ENCODE data around the gene ENDOV.

ENDOV gene

GRCh38 chr17:80432350-80432955, 17.5 kb downstream of the ENDOV start:
- no peak overlapping the region for H3K9ac ChIP-seq (ENCODE audit: low read depth, low read length)
- TF ChIP-seq EZH2 (IDR thresholded peaks at IDR 0.05; ENCODE audit: borderline replicate concordance, low read depth, low read length, severe bottlenecking) (no peak), CTCF (IDR thresholded peaks at IDR 0.05; ENCODE audit: borderline replicate concordance, extremely low read depth, low read length, poor library complexity, severe bottlenecking) (no peak)
- H4K20me1 ChIP-seq (ENCODE audit: insufficient read depth, low read length) = no peaks in the 10 kb centered on the region
- H3K79me2 ChIP-seq (ENCODE audit: insufficient read depth, low read length) = no peaks in the 10 kb centered on the region
- H3K36me3 ChIP-seq (ENCODE audit: insufficient read depth, low read length) = no peaks in the 10 kb centered on the region
- no peaks in the 10 kb centered on the region for H3K9me3 ChIP-seq (ENCODE audit: insufficient read depth, low read length, severe bottlenecking)
- H3K4me2 ChIP-seq (ENCODE audit: insufficient read depth, low read length) = no peak overlapping the region
- H2AFZ ChIP-seq (ENCODE audit: low read depth, low read length) = no peak overlapping the region
- no peak for ATAC-seq (ENCODE audit: insufficient read depth, low read depth)
- H3K4me1 ChIP-seq (ENCODE audit: insufficient read depth, low read length) = no peaks in the 10 kb centered on the region
- no peak for DNase-seq
- no peak overlapping the region for H3K27ac ChIP-seq (ENCODE audit: low read length)
- H3K4me3 ChIP-seq (ENCODE audit: low read depth in 1 of 2, low read length in 2 of 2) = no peak overlapping the region
- H3K27me3 ChIP-seq (ENCODE audit: insufficient read depth, low read length, poor library complexity) = no peaks in the 10 kb centered on the region

- no peaks in the 10 kb centered on the region for H3K27me3 ChIP-seq (ENCODE audit: insufficient read depth, low read length, poor library complexity)
- H3K79me2 ChIP-seq (ENCODE audit: insufficient read depth, low read length) = no peaks in the 10 kb centered on the region
- H3K9me3 ChIP-seq (ENCODE audit: insufficient read depth, low read length, severe bottlenecking) = no peaks in the 10 kb centered on the region
- DNase-seq (no peak), ATAC-seq (ENCODE audit: insufficient read depth, low read depth) (no peak)
- no peaks in the 10 kb centered on the region for H4K20me1 ChIP-seq (ENCODE audit: insufficient read depth, low read length)
- H3K4me3 ChIP-seq (ENCODE audit: low read depth in 1 of 2, low read length in 2 of 2) = no peak overlapping the region
- H3K27ac ChIP-seq (ENCODE audit: low read length) = no peak overlapping the region
- no peak overlapping the region for H2AFZ ChIP-seq (ENCODE audit: low read depth, low read length)
- H3K4me2 ChIP-seq (ENCODE audit: insufficient read depth, low read length) = no peak overlapping the region
- H3K4me1 ChIP-seq (ENCODE audit: insufficient read depth, low read length) = no peaks in the 10 kb centered on the region
- no peak overlapping the region for H3K9ac ChIP-seq (ENCODE audit: low read depth, low read length)
- TF ChIP-seq CTCF (IDR thresholded peaks at IDR 0.05; ENCODE audit: borderline replicate concordance, extremely low read depth, low read length, poor library complexity, severe bottlenecking) = no peak
- no peak for TF ChIP-seq EZH2 (IDR thresholded peaks at IDR 0.05; ENCODE audit: borderline replicate concordance, low read depth, low read length, severe bottlenecking)
- no peaks in the 10 kb centered on the region for H3K36me3 ChIP-seq (ENCODE audit: insufficient read depth, low read length)
Measured at GRCh38 chr17:80432961-80433550, 18.1 kb downstream of the ENDOV start.

- ATAC-seq (ENCODE audit: insufficient read depth, low read depth) (no peak), DNase-seq (no peak)
- Histone ChIP-seq H3K27me3 (ENCODE audit: insufficient read depth, low read length, poor library complexity) (no peaks in the 10 kb centered on the region), H3K27ac (ENCODE audit: low read length) (no peak overlapping the region), H3K9me3 (ENCODE audit: insufficient read depth, low read length, severe bottlenecking) (no peaks in the 10 kb centered on the region), H3K4me1 (ENCODE audit: insufficient read depth, low read length) (no peaks in the 10 kb centered on the region), H3K4me2 (ENCODE audit: insufficient read depth, low read length) (no peak overlapping the region), H3K4me3 (ENCODE audit: low read depth in 1 of 2, low read length in 2 of 2) (no peak overlapping the region), H4K20me1 (ENCODE audit: insufficient read depth, low read length) (no peaks in the 10 kb centered on the region), H3K36me3 (ENCODE audit: insufficient read depth, low read length) (no peaks in the 10 kb centered on the region), H3K79me2 (ENCODE audit: insufficient read depth, low read length) (no peaks in the 10 kb centered on the region), H3K9ac (ENCODE audit: low read depth, low read length) (no peak overlapping the region), H2AFZ (ENCODE audit: low read depth, low read length) (no peak overlapping the region)
- no peak for TF ChIP-seq CTCF (IDR thresholded peaks at IDR 0.05; ENCODE audit: borderline replicate concordance, extremely low read depth, low read length, poor library complexity, severe bottlenecking)
- no peak for TF ChIP-seq EZH2 (IDR thresholded peaks at IDR 0.05; ENCODE audit: borderline replicate concordance, low read depth, low read length, severe bottlenecking)
Measured at GRCh38 chr17:80433916-80434666, 19.1 kb downstream of the ENDOV start.

All from DND-41 (cell line).